Neural cell (in vitro differentiated cells): ENCODE data around the gene TMC6. TPM values are rescaled to one million over a fixed set of nuclear protein-coding genes. Genes with fewer than 3 reads are reported as not detected.

Source experiments
- H2AFZ ChIP-seq: fragments of 200-600, 300-800 bp; sonication (generic), shearing (Covaris generic); 2 replicates; pipeline ENCODE4 v1.6.0; 2014; ENCODE audit warnings: low read depth, mild to moderate bottlenecking, antibody characterized with exemption, low read length, moderate library complexity
- H3F3A ChIP-seq: fragments of 200-600 bp; shearing (Covaris generic); 2 replicates; pipeline ENCODE4 v1.6.1; 2016; ENCODE audit warnings: mild to moderate bottlenecking, moderate library complexity, mixed read lengths, antibody characterized with exemption, low read length; ENCODE audit not compliant: insufficient read depth, poor library complexity, severe bottlenecking
- H3K27ac ChIP-seq: fragments of 200-600, 300-800 bp; sonication (generic), shearing (Covaris generic); 2 replicates; pipeline ENCODE4 v1.5.1; 2014; ENCODE audit warnings: mild to moderate bottlenecking, low read length, moderate library complexity
- H3K27me3 ChIP-seq: fragments of 300-800, 200-600 bp; sonication (generic), shearing (Covaris generic); 2 replicates; pipeline ENCODE4 v1.6.0; 2014; ENCODE audit warnings: mild to moderate bottlenecking, low read depth, low read length, moderate library complexity; ENCODE audit not compliant: insufficient read depth
- H3K36me3 ChIP-seq: fragments of 300-800, 200-600 bp; sonication (generic), shearing (Covaris generic); 2 replicates; pipeline ENCODE4 v1.5.1; 2014; ENCODE audit warnings: mild to moderate bottlenecking, antibody characterized with exemption, low read length, moderate library complexity; ENCODE audit not compliant: insufficient read depth
- H3K4me2 ChIP-seq: fragments of 300-800, 200-600 bp; sonication (generic), shearing (Covaris generic); 2 replicates; pipeline ENCODE4 v1.6.0; 2014; ENCODE audit warnings: mild to moderate bottlenecking, low read length
- H3K4me3 ChIP-seq: fragments of 300-800, 200-600 bp; sonication (generic), shearing (Covaris generic); 2 replicates; pipeline ENCODE4 v1.5.1; 2014; ENCODE audit warnings: mild to moderate bottlenecking, low read length, moderate library complexity
- H3K79me2 ChIP-seq: fragments of 200-600 bp; shearing (Covaris generic); replicated peaks from 2 replicates; pipeline ENCODE4 v1.6.0; 2014; ENCODE audit warnings: mild to moderate bottlenecking, low read length, moderate library complexity; ENCODE audit not compliant: insufficient read depth
- H3K9ac ChIP-seq: fragments of 300-800, 200-600 bp; sonication (generic), shearing (Covaris generic); 2 replicates; pipeline ENCODE4 v1.6.1; 2016; ENCODE audit warnings: mild to moderate bottlenecking, low read length, mixed read lengths
- H3K9me2 ChIP-seq: fragments of 200-600 bp; shearing (Covaris generic); 2 replicates; pipeline ENCODE4 v1.6.1; 2016; ENCODE audit warnings: mild to moderate bottlenecking, low read length, mixed read lengths; ENCODE audit not compliant: insufficient read depth
- H3K9me3 ChIP-seq: fragments of 200-600, 300-800 bp; sonication (generic), shearing (Covaris generic); 2 replicates; pipeline ENCODE4 v1.6.1; 2016; ENCODE audit warnings: mild to moderate bottlenecking, mixed run types, low read length, moderate library complexity, mixed read lengths
- H4K20me1 ChIP-seq: fragments of 200-600 bp; shearing (Covaris generic); 2 replicates; pipeline ENCODE4 v1.6.1; 2016; ENCODE audit warnings: mild to moderate bottlenecking, mixed run types; ENCODE audit not compliant: insufficient read depth
- EP300 ChIP-seq: fragments of 450-650 bp; conservative IDR thresholded peaks from 2 replicates; pipeline ENCODE4 v1.6.1; 2014; ENCODE audit warnings: antibody characterized with exemption, mild to moderate bottlenecking, moderate library complexity; ENCODE audit not compliant: poor library complexity, severe bottlenecking
- EZH2 ChIP-seq: fragments of 200-600, 300-800 bp; shearing (Covaris generic), sonication (generic); IDR thresholded peaks from 2 replicates; pipeline ENCODE4 v1.6.1; 2014; ENCODE audit warnings: antibody characterized with exemption, low read length, borderline replicate concordance, mild to moderate bottlenecking; ENCODE audit not compliant: insufficient read depth, poor library complexity, severe bottlenecking
- MXI1 ChIP-seq: fragments of 450-650 bp; conservative IDR thresholded peaks from 2 replicates; pipeline ENCODE4 v1.6.1; 2014; ENCODE audit warnings: antibody characterized with exemption, mild to moderate bottlenecking; ENCODE audit not compliant: poor library complexity, severe bottlenecking
- POLR2AphosphoS5 ChIP-seq: IDR thresholded peaks from 2 replicates; pipeline ENCODE4 v1.6.1; 2012
- RAD21 ChIP-seq: fragments of 450-650 bp; conservative IDR thresholded peaks from 2 replicates; pipeline ENCODE4 v1.6.1; 2014; ENCODE audit warnings: antibody characterized with exemption, mild to moderate bottlenecking, moderate library complexity
- SMC3 ChIP-seq: fragments of 450-650 bp; conservative IDR thresholded peaks from 2 replicates; pipeline ENCODE4 v1.6.1; 2014; ENCODE audit warnings: antibody characterized with exemption, mild to moderate bottlenecking, moderate library complexity; ENCODE audit not compliant: poor library complexity
- TAF1 ChIP-seq: IDR thresholded peaks from 2 replicates; pipeline ENCODE4 v1.6.1; 2012; ENCODE audit warnings: low read depth
- polyA plus RNA-seq: library from polyadenylated mRNA; depleted of rRNA; stranded (reverse); fragments of >200 nt; gene quantifications from 2 replicates; pipeline ENCODE4 v1.2.3, GENCODE V29; 2014
- small RNA-seq, 3 experiments: library from RNA; depleted of rRNA; stranded (forward); fragments of <200 nt; gene quantifications; one replicate each; pipeline ENCODE3, GENCODE V24; 2012
- TF ChIP-seq, protein P1 (sequence below): fragments of 450-650 bp; IDR thresholded peaks from 2 replicates; pipeline ENCODE4 v1.5.1; 2014; ENCODE audit warnings: antibody characterized with exemption, mild to moderate bottlenecking, moderate library complexity; ENCODE audit not compliant: poor library complexity, severe bottlenecking
- TF ChIP-seq, protein P2 (sequence below): IDR thresholded peaks from 2 replicates; pipeline ENCODE4 v1.6.1; 2012; ENCODE audit warnings: borderline replicate concordance

Gene TMC6
- polyA plus RNA-seq, 1 donor from 2014 or later: 0.16 TPM

DNA sequence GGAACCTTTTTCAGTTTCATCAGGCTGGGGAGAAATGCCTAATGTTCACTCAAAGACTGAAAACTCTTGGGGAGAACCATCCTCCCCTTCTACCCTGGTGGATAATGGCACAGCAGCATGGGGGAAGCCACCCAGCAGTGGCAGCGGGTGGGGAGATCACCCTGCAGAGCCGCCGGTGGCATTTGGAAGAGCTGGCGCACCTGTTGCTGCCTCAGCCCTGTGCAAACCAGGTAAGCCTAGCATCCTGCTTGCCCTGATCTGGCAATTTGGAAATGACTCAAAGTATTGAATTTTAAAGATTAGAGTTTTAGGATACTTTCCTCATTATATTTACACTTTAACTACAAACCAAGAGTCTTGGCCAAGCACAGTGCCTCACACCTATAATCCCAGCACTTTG lies 63.8 kb downstream of the TMC6 start:
- H2AFZ ChIP-seq: no peak overlapping the region
- no peak overlapping the region for H3K9ac ChIP-seq
- no peak overlapping the region for H3K27ac ChIP-seq
- no peaks in the 10 kb centered on the region for H3K9me3 ChIP-seq
- H3K4me2 ChIP-seq: no peak overlapping the region
- no peaks in the 10 kb centered on the region for H3K36me3 ChIP-seq
- H3K9me2 ChIP-seq: no peaks in the 10 kb centered on the region
- H3K27me3 ChIP-seq: no peaks in the 10 kb centered on the region
- peaks cover 29% of the 10 kb centered on the region for H4K20me1 ChIP-seq
- peaks cover 32% of the 10 kb centered on the region for H3K79me2 ChIP-seq
- H3K4me3 ChIP-seq: no peak overlapping the region
- H3F3A ChIP-seq: no peaks in the 10 kb centered on the region
- TF ChIP-seq RAD21 (no peak), POLR2AphosphoS5 (no peak), SMC3 (no peak), TAF1 (no peak)
- TF ChIP-seq, protein P1, sequence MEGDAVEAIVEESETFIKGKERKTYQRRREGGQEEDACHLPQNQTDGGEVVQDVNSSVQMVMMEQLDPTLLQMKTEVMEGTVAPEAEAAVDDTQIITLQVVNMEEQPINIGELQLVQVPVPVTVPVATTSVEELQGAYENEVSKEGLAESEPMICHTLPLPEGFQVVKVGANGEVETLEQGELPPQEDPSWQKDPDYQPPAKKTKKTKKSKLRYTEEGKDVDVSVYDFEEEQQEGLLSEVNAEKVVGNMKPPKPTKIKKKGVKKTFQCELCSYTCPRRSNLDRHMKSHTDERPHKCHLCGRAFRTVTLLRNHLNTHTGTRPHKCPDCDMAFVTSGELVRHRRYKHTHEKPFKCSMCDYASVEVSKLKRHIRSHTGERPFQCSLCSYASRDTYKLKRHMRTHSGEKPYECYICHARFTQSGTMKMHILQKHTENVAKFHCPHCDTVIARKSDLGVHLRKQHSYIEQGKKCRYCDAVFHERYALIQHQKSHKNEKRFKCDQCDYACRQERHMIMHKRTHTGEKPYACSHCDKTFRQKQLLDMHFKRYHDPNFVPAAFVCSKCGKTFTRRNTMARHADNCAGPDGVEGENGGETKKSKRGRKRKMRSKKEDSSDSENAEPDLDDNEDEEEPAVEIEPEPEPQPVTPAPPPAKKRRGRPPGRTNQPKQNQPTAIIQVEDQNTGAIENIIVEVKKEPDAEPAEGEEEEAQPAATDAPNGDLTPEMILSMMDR: no peak
- TF ChIP-seq, protein P2, sequence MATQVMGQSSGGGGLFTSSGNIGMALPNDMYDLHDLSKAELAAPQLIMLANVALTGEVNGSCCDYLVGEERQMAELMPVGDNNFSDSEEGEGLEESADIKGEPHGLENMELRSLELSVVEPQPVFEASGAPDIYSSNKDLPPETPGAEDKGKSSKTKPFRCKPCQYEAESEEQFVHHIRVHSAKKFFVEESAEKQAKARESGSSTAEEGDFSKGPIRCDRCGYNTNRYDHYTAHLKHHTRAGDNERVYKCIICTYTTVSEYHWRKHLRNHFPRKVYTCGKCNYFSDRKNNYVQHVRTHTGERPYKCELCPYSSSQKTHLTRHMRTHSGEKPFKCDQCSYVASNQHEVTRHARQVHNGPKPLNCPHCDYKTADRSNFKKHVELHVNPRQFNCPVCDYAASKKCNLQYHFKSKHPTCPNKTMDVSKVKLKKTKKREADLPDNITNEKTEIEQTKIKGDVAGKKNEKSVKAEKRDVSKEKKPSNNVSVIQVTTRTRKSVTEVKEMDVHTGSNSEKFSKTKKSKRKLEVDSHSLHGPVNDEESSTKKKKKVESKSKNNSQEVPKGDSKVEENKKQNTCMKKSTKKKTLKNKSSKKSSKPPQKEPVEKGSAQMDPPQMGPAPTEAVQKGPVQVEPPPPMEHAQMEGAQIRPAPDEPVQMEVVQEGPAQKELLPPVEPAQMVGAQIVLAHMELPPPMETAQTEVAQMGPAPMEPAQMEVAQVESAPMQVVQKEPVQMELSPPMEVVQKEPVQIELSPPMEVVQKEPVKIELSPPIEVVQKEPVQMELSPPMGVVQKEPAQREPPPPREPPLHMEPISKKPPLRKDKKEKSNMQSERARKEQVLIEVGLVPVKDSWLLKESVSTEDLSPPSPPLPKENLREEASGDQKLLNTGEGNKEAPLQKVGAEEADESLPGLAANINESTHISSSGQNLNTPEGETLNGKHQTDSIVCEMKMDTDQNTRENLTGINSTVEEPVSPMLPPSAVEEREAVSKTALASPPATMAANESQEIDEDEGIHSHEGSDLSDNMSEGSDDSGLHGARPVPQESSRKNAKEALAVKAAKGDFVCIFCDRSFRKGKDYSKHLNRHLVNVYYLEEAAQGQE: no peak

DNA sequence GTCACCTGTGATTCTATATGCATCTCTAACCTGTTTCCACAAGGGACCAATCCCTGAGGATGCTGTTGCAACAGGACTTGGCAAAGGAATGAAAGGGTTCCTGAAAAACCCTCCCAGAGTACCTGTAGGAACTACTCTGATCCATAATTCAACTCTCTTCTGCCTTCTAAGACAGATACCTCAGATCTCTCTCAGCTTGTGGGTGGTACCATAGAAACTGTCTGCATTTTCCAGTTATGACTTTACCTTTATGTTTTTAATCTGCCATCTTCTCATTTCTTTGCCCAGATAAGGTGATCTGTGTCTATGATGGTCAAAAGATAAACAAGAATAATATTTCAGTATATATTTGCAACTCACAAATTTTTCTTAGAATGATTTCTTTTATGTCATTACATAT lies 65.1 kb downstream of the TMC6 start:
- Histone ChIP-seq H3F3A (no peaks in the 10 kb centered on the region), H2AFZ (no peak overlapping the region), H3K27me3 (no peaks in the 10 kb centered on the region), H4K20me1 (peaks cover 40% of the 10 kb centered on the region), H3K79me2 (peaks cover 32% of the 10 kb centered on the region), H3K9me2 (no peaks in the 10 kb centered on the region), H3K9me3 (no peaks in the 10 kb centered on the region), H3K9ac (no peak overlapping the region), H3K36me3 (no peaks in the 10 kb centered on the region), H3K4me3 (no peak overlapping the region), H3K4me2 (no peak overlapping the region), H3K27ac (no peak overlapping the region)
- no peak for TF ChIP-seq TAF1
- no peak for TF ChIP-seq MXI1
- TF ChIP-seq EZH2: no peak
- no peak for TF ChIP-seq EP300
- no peak for TF ChIP-seq SMC3
- TF ChIP-seq RAD21: no peak

DNA sequence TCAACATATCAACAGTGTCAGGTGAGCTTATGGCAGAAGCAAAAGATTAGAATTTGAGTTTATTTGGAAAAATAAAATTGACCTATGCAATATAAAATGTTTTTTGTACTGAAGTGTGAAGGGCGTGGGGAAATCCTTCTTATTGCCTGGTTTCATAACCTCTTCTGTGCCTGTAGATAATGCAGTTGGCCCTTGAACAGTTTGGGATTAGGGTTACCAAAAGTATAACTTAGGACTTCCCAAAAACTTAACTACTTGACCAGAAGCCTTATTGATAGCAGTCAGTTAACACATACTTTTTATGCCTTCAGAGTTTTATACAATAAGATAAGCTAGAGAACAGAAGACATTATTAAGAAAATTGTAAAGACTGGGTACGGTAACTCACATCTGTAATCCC lies 66.0 kb downstream of the TMC6 start:
- H3K9ac ChIP-seq: no peak overlapping the region
- H3K27ac ChIP-seq: no peak overlapping the region
- no peaks in the 10 kb centered on the region for H3K9me3 ChIP-seq
- H3K4me2 ChIP-seq: no peak overlapping the region
- H4K20me1 ChIP-seq: peaks cover 49% of the 10 kb centered on the region
- H3K79me2 ChIP-seq: peaks cover 32% of the 10 kb centered on the region
- no peaks in the 10 kb centered on the region for H3K36me3 ChIP-seq
- TF ChIP-seq TAF1 (no peak), POLR2AphosphoS5 (no peak)
- no peak overlapping the region for H3K4me3 ChIP-seq
- no peak overlapping the region for H2AFZ ChIP-seq
- no peaks in the 10 kb centered on the region for H3K27me3 ChIP-seq
- H3K9me2 ChIP-seq: no peaks in the 10 kb centered on the region
- H3F3A ChIP-seq: no peaks in the 10 kb centered on the region

Small RNA genes lying within 50 kb of the gene (small RNA-seq; reads per million reads assigned to genes)
- gene RNU6-625P: 0 reads per million in 3 experiments

Other genes starting within 250 kb of the TMC6 start
- gene TNRC6C, start 170.1 kb downstream of the TMC6 start, polyA plus RNA-seq: 15.4 and 17.2 TPM in 2 replicates
- gene TMC8, start 2.0 kb upstream of the TMC6 start, polyA plus RNA-seq: 0.24 and 0.41 TPM in 2 replicates
- not detected in 2 replicates for gene C17orf99, start 17.6 kb upstream of the TMC6 start, polyA plus RNA-seq
- 2.7 and 3.9 TPM in 2 replicates for gene SYNGR2, start 39.8 kb upstream of the TMC6 start, polyA plus RNA-seq
- gene TK1, start 58.3 kb upstream of the TMC6 start, polyA plus RNA-seq: 1.1 TPM in 1 of 2 replicates, not detected in the other
- 15.8 and 27.1 TPM in 2 replicates for gene AFMID, start 58.6 kb upstream of the TMC6 start, polyA plus RNA-seq
- 1.4 and 2.3 TPM in 2 replicates for gene BIRC5, start 85.5 kb upstream of the TMC6 start, polyA plus RNA-seq
- not detected in 2 replicates for gene TMEM235, start 102.9 kb upstream of the TMC6 start, polyA plus RNA-seq
- gene SOCS3, start 231.3 kb upstream of the TMC6 start, polyA plus RNA-seq: 5.4 and 7.1 TPM in 2 replicates
- 65.7 and 81.8 TPM in 2 replicates for gene PGS1, start 249.9 kb upstream of the TMC6 start, polyA plus RNA-seq